HepG2 (cell line): ENCODE data around the gene AGAP1.

Experiments used
- MIER3 ChIP-seq: IDR thresholded peaks from 2 replicates; pipeline ENCODE4 v1.6.1; 2016; ENCODE audit warnings: missing compliant biosample characterization, borderline replicate concordance
- MYC ChIP-seq: sonication (generic); formaldehyde crosslinking; IDR thresholded peaks from 2 replicates; pipeline ENCODE4 v1.9.0; 2021; ENCODE audit warnings: missing genetic modification reagents, borderline replicate concordance
- RBM22 ChIP-seq: fragments of 200-400 bp; formaldehyde crosslinking; optimal IDR thresholded peaks from 2 replicates; pipeline ENCODE3; 2017; ENCODE audit warnings: mild to moderate bottlenecking, low read length, moderate library complexity
- RNF2 ChIP-seq: fragments of 450-650 bp; conservative IDR thresholded peaks from 2 replicates; pipeline ENCODE4 v1.6.1; 2016; ENCODE audit warnings: low read depth
- SP1 ChIP-seq, 2 experiments: fragments of 450-650 bp in 1 of 2; sonication (generic) in 1 of 2; formaldehyde crosslinking in 1 of 2; IDR thresholded peaks; 2 replicates each; pipeline versions ENCODE4 v1.4.0 to v1.6.1; 2016 to 2020; ENCODE audit warnings: missing genetic modification reagents in 1 of 2
- TARDBP ChIP-seq: sonication (generic); formaldehyde crosslinking; IDR thresholded peaks from 2 replicates; pipeline ENCODE4 v1.8.0; 2022; ENCODE audit warnings: mild to moderate bottlenecking, missing genetic modification reagents
- ZNF781 ChIP-seq: sonication (generic); formaldehyde crosslinking; IDR thresholded peaks from 2 replicates; pipeline ENCODE4 v1.5.1; 2020; ENCODE audit warnings: borderline replicate concordance, mild to moderate bottlenecking, missing genetic modification reagents; ENCODE audit errors: not compliant biosample characterization
- ZSCAN29 ChIP-seq: sonication (generic); formaldehyde crosslinking; conservative IDR thresholded peaks from 2 replicates; pipeline ENCODE4 v1.4.0; 2020; ENCODE audit warnings: mild to moderate bottlenecking, missing genetic modification reagents
- TF ChIP-seq, protein P1 (sequence below): sonication (generic); formaldehyde crosslinking; IDR thresholded peaks from 2 replicates; pipeline ENCODE4 v1.5.0; 2020; ENCODE audit warnings: mild to moderate bottlenecking, missing genetic modification reagents, moderate library complexity
- TF ChIP-seq, protein P2 (sequence below): sonication (generic); formaldehyde crosslinking; IDR thresholded peaks from 2 replicates; pipeline ENCODE4 v1.9.0; 2021; ENCODE audit warnings: missing genetic modification reagents, borderline replicate concordance
- TF ChIP-seq, protein P3 (sequence below): sonication (generic); formaldehyde crosslinking; IDR thresholded peaks from 2 replicates; pipeline ENCODE4 v1.9.0; 2022; ENCODE audit warnings: missing genetic modification reagents, mild to moderate bottlenecking, borderline replicate concordance

DNA sequence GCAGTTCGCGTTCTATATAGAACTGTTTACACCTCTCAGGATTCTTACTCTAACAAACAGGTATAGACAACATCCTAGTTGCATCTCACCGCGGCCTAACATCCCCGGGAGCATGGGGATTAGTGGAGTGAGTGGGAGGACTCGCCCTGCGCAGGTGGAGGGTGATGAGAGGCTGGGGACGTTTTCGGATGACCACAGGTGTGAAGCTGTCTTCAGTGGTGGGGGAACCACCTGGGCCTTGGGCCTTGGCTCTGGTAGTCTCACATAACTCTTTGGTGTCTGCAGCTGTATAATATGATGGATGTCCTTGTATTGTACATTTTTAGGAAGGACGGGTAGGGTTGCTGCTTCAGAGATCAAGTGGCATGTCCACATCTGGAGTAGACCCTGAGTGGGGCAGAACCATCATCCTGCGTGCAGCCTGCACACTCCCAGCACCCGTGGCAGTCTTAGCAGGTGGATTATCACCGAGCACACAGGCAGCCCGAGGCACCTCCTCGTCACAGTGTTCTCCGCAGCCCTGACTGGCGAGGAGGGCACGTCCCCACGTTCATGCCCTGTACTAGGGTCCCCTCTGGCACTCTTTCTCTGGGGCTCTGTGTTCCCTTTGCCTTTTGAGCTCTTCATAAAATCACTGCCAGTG lies 56.0 kb downstream of the AGAP1 start:
- TF ChIP-seq RBM22 (no peak), RNF2 (no peak), TARDBP (CRISPR knock-in tag) (no peak), MIER3 (CRISPR knock-in tag) (no peak), ZSCAN29 (CRISPR knock-in tag) (no peak), ZNF781 (CRISPR knock-in tag) (no peak), SP1 (IDR thresholded peaks at IDR 0.05) (no peak), SP1 (CRISPR knock-in tag; IDR thresholded peaks at IDR 0.05) (no peak), MYC (CRISPR knock-in tag) (no peak)
- TF ChIP-seq, protein P1, sequence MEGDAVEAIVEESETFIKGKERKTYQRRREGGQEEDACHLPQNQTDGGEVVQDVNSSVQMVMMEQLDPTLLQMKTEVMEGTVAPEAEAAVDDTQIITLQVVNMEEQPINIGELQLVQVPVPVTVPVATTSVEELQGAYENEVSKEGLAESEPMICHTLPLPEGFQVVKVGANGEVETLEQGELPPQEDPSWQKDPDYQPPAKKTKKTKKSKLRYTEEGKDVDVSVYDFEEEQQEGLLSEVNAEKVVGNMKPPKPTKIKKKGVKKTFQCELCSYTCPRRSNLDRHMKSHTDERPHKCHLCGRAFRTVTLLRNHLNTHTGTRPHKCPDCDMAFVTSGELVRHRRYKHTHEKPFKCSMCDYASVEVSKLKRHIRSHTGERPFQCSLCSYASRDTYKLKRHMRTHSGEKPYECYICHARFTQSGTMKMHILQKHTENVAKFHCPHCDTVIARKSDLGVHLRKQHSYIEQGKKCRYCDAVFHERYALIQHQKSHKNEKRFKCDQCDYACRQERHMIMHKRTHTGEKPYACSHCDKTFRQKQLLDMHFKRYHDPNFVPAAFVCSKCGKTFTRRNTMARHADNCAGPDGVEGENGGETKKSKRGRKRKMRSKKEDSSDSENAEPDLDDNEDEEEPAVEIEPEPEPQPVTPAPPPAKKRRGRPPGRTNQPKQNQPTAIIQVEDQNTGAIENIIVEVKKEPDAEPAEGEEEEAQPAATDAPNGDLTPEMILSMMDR (CRISPR knock-in tag) = no peak
- TF ChIP-seq, protein P2, sequence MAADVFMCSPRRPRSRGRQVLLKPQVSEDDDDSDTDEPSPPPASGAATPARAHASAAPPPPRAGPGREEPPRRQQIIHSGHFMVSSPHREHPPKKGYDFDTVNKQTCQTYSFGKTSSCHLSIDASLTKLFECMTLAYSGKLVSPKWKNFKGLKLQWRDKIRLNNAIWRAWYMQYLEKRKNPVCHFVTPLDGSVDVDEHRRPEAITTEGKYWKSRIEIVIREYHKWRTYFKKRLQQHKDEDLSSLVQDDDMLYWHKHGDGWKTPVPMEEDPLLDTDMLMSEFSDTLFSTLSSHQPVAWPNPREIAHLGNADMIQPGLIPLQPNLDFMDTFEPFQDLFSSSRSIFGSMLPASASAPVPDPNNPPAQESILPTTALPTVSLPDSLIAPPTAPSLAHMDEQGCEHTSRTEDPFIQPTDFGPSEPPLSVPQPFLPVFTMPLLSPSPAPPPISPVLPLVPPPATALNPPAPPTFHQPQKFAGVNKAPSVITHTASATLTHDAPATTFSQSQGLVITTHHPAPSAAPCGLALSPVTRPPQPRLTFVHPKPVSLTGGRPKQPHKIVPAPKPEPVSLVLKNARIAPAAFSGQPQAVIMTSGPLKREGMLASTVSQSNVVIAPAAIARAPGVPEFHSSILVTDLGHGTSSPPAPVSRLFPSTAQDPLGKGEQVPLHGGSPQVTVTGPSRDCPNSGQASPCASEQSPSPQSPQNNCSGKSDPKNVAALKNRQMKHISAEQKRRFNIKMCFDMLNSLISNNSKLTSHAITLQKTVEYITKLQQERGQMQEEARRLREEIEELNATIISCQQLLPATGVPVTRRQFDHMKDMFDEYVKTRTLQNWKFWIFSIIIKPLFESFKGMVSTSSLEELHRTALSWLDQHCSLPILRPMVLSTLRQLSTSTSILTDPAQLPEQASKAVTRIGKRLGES = no peak
- TF ChIP-seq, protein P3, sequence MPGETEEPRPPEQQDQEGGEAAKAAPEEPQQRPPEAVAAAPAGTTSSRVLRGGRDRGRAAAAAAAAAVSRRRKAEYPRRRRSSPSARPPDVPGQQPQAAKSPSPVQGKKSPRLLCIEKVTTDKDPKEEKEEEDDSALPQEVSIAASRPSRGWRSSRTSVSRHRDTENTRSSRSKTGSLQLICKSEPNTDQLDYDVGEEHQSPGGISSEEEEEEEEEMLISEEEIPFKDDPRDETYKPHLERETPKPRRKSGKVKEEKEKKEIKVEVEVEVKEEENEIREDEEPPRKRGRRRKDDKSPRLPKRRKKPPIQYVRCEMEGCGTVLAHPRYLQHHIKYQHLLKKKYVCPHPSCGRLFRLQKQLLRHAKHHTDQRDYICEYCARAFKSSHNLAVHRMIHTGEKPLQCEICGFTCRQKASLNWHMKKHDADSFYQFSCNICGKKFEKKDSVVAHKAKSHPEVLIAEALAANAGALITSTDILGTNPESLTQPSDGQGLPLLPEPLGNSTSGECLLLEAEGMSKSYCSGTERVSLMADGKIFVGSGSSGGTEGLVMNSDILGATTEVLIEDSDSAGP (CRISPR knock-in tag) = no peak
